Fibroblast of pulmonary artery (primary cell): Measurements from ENCODE around the gene CYRIA.

ENCODE experiments used
- DNase-seq: peaks from one replicate; pipeline ENCODE4 v3.0.0-alpha.2; 2010; ENCODE audit warnings: low read depth
- H3K4me3 ChIP-seq: replicated peaks from 2 replicates; pipeline ENCODE4 v1.5.1; 2011; ENCODE audit warnings: low read depth, mild to moderate bottlenecking, control low read depth, low read length, moderate library complexity
- TF ChIP-seq, protein P1 (sequence below): IDR thresholded peaks from 2 replicates; pipeline ENCODE4 v1.5.1; 2011; ENCODE audit warnings: mild to moderate bottlenecking, control low read depth, low read length, inconsistent platforms; ENCODE audit errors: missing control alignments

Gene CYRIA

DNA sequence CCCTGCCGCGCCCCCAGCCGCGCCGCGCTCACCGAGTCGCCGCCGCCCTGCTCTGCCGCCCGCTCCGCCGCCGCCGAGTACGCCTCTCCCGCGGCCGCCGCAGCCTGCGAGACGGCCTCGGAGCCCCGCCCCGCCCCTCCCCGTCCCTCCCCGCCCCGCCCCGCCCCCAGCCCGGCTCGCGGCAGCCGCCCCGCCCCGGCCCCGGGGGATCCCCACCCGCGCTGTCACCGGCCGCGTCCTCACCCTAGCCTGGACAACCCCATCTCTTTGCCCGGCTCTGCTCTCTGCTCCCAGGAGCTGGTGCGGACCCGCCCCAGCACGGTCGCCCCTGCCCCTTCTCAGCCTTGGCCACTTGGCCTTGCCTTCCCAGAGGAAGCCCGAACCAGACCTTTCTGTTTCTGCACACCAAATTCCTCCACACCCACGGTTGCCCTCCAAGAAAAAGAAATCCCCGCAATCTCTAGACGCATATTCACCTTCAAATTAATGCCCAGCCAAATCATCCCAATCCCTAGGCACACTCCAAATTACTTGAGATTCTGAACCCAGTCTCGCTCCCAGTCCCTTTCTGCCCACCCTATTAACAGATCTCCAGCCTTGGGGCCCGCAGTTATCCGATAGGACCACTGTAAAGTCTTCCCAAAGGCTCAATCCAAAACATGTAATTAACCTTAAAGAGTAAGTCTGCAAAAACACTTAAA, at the start of gene CYRIA:
TSS of gene CYRIA (minus strand) at position 87 of the 701 bp plus-strand sequence. CDS start 77,715 bp downstream, outside the sequence.
- H3K4me3 ChIP-seq: peak within 1 kb of the TSS; percentile 73
- TF ChIP-seq, protein P1, sequence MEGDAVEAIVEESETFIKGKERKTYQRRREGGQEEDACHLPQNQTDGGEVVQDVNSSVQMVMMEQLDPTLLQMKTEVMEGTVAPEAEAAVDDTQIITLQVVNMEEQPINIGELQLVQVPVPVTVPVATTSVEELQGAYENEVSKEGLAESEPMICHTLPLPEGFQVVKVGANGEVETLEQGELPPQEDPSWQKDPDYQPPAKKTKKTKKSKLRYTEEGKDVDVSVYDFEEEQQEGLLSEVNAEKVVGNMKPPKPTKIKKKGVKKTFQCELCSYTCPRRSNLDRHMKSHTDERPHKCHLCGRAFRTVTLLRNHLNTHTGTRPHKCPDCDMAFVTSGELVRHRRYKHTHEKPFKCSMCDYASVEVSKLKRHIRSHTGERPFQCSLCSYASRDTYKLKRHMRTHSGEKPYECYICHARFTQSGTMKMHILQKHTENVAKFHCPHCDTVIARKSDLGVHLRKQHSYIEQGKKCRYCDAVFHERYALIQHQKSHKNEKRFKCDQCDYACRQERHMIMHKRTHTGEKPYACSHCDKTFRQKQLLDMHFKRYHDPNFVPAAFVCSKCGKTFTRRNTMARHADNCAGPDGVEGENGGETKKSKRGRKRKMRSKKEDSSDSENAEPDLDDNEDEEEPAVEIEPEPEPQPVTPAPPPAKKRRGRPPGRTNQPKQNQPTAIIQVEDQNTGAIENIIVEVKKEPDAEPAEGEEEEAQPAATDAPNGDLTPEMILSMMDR: no peak
- DNase-seq: peak; percentile 20

DNA sequence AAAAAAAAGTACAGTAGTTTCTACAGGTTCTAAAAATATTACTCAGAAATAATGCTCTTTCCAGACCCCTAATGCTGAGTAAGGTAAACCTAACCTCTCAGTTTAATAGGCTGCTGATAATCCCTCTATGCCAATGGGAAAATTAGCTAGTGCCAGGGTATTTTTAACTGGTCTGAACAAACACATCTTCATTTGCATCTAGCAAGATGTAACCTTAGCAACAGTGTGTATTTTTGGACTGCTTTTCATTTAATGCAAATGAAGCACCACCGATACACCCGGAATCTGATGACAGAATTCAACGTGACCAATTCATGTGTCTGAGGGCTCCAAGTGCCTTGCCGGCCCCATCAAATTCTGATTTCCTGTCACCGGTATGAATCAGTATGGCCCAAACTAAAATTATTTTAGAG, 47.4 kb upstream of the CYRIA start:
- H3K4me3 ChIP-seq: no peak overlapping the region
- no peak for DNase-seq
- TF ChIP-seq, protein P1: no peak

DNA sequence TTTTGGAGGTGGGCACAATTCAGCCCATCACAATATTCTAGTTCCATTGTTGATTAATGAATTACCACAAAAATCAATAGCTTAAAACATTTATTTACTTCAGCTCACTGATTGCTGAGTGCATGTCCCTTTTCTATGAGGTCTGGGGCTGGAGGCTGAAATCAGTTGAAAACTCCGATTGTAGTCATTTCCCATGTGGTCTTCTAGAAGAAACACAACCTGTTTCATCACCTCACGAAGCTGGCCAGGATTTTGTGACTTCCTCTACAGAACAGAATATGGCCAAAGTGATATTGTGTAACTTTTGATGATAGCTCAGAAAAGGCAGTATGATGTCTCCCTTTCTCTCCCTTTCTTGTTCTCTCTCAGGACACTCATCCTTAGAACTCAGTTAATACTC, 44.1 kb upstream of the CYRIA start:
- TF ChIP-seq, protein P1: no peak
- H3K4me3 ChIP-seq: no peak overlapping the region
- DNase-seq: no peak

DNA sequence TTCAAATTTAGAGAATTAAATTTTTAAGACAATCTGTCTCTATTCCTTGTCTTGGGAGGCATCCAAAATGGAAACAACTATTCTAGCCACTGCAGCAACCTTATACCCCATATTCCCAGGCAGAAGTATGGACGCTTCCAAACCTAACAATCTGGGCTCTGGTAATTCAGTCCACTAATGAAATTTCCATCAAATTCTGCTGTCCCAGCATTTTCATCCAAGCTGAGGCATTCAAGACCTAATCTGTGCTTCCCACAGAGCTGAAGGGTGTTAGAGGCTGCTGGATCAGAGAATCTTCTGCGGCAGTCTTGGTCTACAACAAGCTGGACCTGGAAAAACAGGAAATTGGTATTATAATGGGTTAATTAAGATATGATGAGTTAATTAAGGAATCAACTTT, 42.5 kb upstream of the CYRIA start:
- DNase-seq: no peak
- H3K4me3 ChIP-seq: no peak overlapping the region
- TF ChIP-seq, protein P1: no peak

DNA sequence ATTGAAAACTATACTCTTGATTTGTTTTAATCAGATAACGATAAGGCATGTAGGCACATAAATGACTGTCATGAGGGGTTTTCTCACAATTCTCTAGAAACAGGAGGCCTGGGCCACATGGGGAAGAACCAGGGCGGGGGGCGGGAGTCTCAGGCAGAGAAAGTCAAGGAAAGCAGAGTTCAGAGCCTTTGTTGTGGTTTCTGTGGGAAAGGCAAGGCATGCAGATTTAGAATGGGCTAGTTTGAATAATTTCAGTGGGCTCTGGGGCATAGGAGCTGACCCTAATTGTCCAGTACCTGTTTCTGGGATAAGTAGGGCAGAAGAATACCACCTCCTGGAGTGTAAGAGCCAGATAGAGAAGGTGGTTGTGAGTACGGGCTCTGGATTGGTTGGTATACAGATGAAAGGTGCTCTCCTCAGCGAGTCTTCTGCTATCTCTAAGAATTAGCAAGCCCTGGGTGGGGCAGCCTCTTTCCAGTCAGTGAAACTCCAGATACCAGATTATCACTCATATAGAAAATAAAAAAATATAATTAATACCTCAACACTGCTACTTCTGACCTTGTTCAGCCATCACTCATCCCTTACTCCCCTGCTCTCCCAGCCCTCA, 41.5 kb upstream of the CYRIA start:
- H3K4me3 ChIP-seq: no peak overlapping the region
- TF ChIP-seq, protein P1: no peak
- no peak for DNase-seq

DNA sequence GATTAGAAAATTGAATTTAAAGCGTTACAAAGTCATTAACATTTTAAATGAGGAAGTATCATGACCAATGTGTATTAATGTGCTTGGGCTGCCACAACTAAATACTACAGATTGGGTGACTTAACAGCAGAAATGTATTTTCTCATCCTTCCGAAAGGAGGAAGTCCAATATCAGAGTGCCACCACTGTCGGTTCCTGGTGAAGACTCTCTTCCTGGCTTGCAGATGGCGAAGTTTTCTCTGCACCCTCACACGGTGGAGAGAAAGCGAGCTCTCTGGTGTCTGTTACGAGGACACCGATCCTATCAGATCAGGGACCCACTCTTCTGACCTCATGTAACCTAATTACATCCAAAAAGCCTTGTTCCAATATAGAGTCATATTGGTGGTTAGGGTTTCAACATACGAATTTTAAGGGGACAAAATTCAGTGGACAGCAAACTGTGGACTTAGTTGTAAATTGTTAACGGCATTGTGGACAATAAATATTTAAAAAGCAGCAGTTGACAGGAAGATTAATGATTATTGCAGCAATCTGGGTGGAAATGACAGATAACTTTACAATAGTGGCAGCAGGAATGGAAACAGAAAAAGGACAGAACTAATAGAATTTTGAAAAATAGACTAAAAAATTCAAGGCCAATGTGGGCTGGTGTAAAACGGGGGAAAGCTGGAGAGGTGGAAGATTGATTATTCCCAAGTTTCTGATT, 35.1 kb upstream of the CYRIA start:
- no peak for DNase-seq
- TF ChIP-seq, protein P1: no peak
- no peak overlapping the region for H3K4me3 ChIP-seq
